GM12875 (cell line): ENCODE results near the gene MORN4.
"Not testable (repeated sequence)": the region's sequence is repeated elsewhere in the genome, so short reads cannot be mapped to it uniquely, and the experiment has no call there.

ENCODE experiments used
- H3K4me3 ChIP-seq: one replicate; pipeline ENCODE4 v1.5.1; 2011; ENCODE audit warnings: low read depth, low read length, control low read depth
- CTCF ChIP-seq: IDR thresholded peaks from 2 replicates; pipeline ENCODE4 v1.5.1; 2011; ENCODE audit warnings: low read depth, mild to moderate bottlenecking, control low read depth, inconsistent platforms, low read length, moderate library complexity, borderline replicate concordance; ENCODE audit not compliant: insufficient read depth

Gene MORN4

GRCh38 chr10:97580421-97581367 lies 52.6 kb downstream of the MORN4 start:
- no peak overlapping the region for H3K4me3 ChIP-seq
- TF ChIP-seq CTCF, result no peak

GRCh38 chr10:97578171-97578844 lies 55.0 kb downstream of the MORN4 start:
- H3K4me3 ChIP-seq, result no peak overlapping the region
- no peak for TF ChIP-seq CTCF

- no peak overlapping the region for H3K4me3 ChIP-seq
- no peak for TF ChIP-seq CTCF
These were observed 55.6 kb downstream of the MORN4 start for GRCh38 chr10:97577701-97578100.

- not testable (repeated sequence) for H3K4me3 ChIP-seq
These were observed 56.8 kb downstream of the MORN4 start for GRCh38 chr10:97576487-97576886.

- no peak overlapping the region for H3K4me3 ChIP-seq
- no peak for TF ChIP-seq CTCF
These were observed 58.1 kb downstream of the MORN4 start for GRCh38 chr10:97575127-97575668.

- TF ChIP-seq CTCF, result no peak
- no peak overlapping the region for H3K4me3 ChIP-seq
These were observed 58.8 kb downstream of the MORN4 start for GRCh38 chr10:97574374-97575126.

GRCh38 chr10:97573672-97574071 lies 59.6 kb downstream of the MORN4 start:
- no peak for TF ChIP-seq CTCF
- H3K4me3 ChIP-seq, result no peak overlapping the region
